Left ventricle myocardium inferior (tissue), 1 donor: ENCODE measurements around the gene ST8SIA2. TPM values are rescaled to one million over a fixed set of nuclear protein-coding genes. Genes with fewer than 3 reads are reported as not detected.

Experiments used
- DNase-seq: peaks from one replicate; pipeline ENCODE4 v3.0.0-alpha.2; 2020
- H3K27ac ChIP-seq: fragments of 200-600 bp; replicated peaks from 2 replicates; pipeline ENCODE4 v1.8.0; 2021
- H3K27me3 ChIP-seq: fragments of 200-600 bp; 2 replicates; pipeline ENCODE4 v1.8.0; 2021; ENCODE audit warnings: low read depth
- H3K36me3 ChIP-seq: fragments of 200-600 bp; 2 replicates; pipeline ENCODE4 v1.8.0; 2021
- H3K4me1 ChIP-seq: fragments of 200-600 bp; 2 replicates; pipeline ENCODE4 v1.8.0; 2021
- H3K4me3 ChIP-seq: fragments of 200-600 bp; 2 replicates; pipeline ENCODE4 v1.8.0; 2021; ENCODE audit warnings: mild to moderate bottlenecking, moderate library complexity
- H3K9me3 ChIP-seq: fragments of 200-600 bp; replicated peaks from 2 replicates; pipeline ENCODE4 v1.8.0; 2021
- CTCF ChIP-seq: fragments of 200-600 bp; IDR thresholded peaks from 2 replicates; pipeline ENCODE4 v1.8.0; 2021; ENCODE audit warnings: antibody characterized with exemption, mild to moderate bottlenecking, borderline replicate concordance
- intact Hi-C: fragments of 100-400 bp; cut with micrococcal nuclease; formaldehyde crosslinking; loops from one replicate; pipeline ENCODE4 v1.11.0; 2022
- total RNA-seq: library from RNA; stranded (reverse); fragmentation: NEBNext Ultra II Directional; extraction: Animal tissue kit (Norgen Biotek cat#: 25700); gene quantifications from one replicate; pipeline ENCODE4 v1.2.1, GENCODE V29; 2021
- donor health status: DM: no; HTN: yes; CAD: no; lungs with severe emphysema.

The ST8SIA2 gene
- total RNA-seq, 1 donor from 2014 or later: 3.6 TPM

DNA sequence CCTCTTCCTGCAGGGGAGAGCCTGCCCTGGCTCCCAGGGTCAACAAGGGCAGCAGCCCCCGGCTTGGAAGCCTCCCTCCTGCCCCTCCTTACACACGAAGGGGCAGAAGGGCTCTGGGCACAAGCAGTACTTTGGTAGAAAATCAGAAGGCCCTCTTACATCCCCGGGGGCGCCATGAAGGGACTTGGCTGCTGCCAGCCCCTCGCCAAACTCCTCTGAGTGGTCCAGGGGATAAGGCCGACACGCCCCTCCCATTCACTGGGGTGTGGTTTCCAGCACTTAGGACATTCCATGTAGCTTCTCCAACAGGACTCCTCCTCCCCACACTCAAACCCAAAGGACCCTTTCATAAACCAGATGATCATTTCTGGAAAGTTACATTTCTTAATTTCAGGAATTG is 1.2 kb upstream of the ST8SIA2 start:
- H3K27me3 ChIP-seq: peaks cover 97% of the 10 kb centered on the region
- DNase-seq: no peak
- no peaks in the 10 kb centered on the region for H3K36me3 ChIP-seq
- H3K9me3 ChIP-seq: no peaks in the 10 kb centered on the region
- intact Hi-C loops: no loop called here
- H3K4me1 ChIP-seq: peaks cover 19% of the 10 kb centered on the region
- no peak overlapping the region for H3K4me3 ChIP-seq
- TF ChIP-seq CTCF: no peak
- H3K27ac ChIP-seq: no peak overlapping the region

DNA sequence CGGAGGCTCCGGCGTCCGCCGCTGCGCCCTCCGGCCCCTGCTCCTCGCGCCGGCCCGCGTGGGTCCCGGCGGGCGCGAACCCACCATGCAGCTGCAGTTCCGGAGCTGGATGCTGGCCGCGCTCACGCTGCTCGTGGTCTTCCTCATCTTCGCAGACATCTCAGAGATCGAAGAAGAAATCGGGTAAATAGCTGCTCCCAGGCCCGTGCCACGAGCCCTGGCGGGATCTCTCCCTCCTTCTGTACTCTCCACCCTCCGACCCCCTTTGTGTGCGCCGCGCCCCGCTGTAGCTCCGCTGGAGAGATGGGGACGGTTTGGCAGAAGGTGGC is 263 bp downstream of the ST8SIA2 start:
- Histone ChIP-seq H3K27ac (no peak overlapping the region), H3K9me3 (no peaks in the 10 kb centered on the region), H3K36me3 (no peaks in the 10 kb centered on the region), H3K4me3 (peak overlapping the region; percentile 70), H3K4me1 (peaks cover 20% of the 10 kb centered on the region), H3K27me3 (peaks cover 88% of the 10 kb centered on the region)
- no peak for DNase-seq
- TF ChIP-seq CTCF: no peak
- intact Hi-C loops: no loop called here

GRCh38 chr15:92394309-92395097 is 822 bp downstream of the ST8SIA2 start:
- no peak overlapping the region for H3K27ac ChIP-seq
- intact Hi-C loops: no loop called here
- peaks cover 83% of the 10 kb centered on the region for H3K27me3 ChIP-seq
- no peaks in the 10 kb centered on the region for H3K36me3 ChIP-seq
- no peak for DNase-seq
- TF ChIP-seq CTCF: no peak
- H3K4me1 ChIP-seq: peaks cover 25% of the 10 kb centered on the region
- H3K4me3 ChIP-seq: peak overlapping the region; percentile 70
- no peaks in the 10 kb centered on the region for H3K9me3 ChIP-seq

DNA sequence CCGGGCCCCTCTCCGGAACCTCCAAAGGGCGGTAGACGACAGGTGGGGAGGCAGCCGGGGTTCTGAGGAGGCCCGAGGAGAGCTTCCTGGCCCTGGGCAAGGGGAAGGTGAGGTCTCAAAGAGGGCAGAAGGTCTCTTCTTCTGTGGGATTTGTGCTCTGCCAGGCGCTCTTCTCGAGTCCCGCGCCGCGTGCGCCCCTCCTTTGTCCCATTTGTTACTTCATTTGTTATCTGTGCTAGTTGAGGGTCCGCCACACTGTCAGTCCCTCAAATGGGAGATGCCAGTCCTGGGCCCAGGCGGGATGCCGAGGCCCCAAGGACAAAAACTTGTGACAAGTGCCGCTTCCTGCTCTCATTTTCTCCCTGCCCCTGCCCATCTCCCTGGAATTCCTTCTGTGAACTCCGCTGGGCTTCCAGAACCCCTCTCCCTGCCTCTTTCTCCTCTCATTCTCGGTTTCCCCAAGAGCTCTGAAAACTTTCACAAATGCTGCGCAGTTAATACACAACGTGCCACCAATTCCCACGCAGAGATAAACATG is 1.5 kb downstream of the ST8SIA2 start:
- intact Hi-C loops: no loop called here
- H3K36me3 ChIP-seq: no peaks in the 10 kb centered on the region
- H3K27ac ChIP-seq: no peak overlapping the region
- peaks cover 25% of the 10 kb centered on the region for H3K4me1 ChIP-seq
- peaks cover 77% of the 10 kb centered on the region for H3K27me3 ChIP-seq
- TF ChIP-seq CTCF: no peak
- peak overlapping the region; percentile 70 for H3K4me3 ChIP-seq
- DNase-seq: no peak
- no peaks in the 10 kb centered on the region for H3K9me3 ChIP-seq

GRCh38 chr15:92399271-92399950 is 5.7 kb downstream of the ST8SIA2 start:
- intact Hi-C loops: no loop called here
- no peak for TF ChIP-seq CTCF
- Histone ChIP-seq H3K4me3 (no peak overlapping the region), H3K36me3 (no peaks in the 10 kb centered on the region), H3K27ac (no peak overlapping the region), H3K4me1 (peaks cover 13% of the 10 kb centered on the region), H3K9me3 (no peaks in the 10 kb centered on the region), H3K27me3 (peaks cover 68% of the 10 kb centered on the region)
- DNase-seq: no peak
